ENCODE measurements around the gene ARIH1.

ARIH1 gene

GRCh38 chr15:72487070-72487797, 13.1 kb downstream of the ARIH1 start:
- DNase-seq = no peak

- DNase-seq = no peak
Observed at GRCh38 chr15:72488558-72488957, 14.4 kb downstream of the ARIH1 start.

GRCh38 chr15:72489943-72490554, 15.9 kb downstream of the ARIH1 start:
- DNase-seq = no peak

GRCh38 chr15:72491768-72492167, 17.6 kb downstream of the ARIH1 start:
- no peak for DNase-seq

- DNase-seq = no peak
Observed at GRCh38 chr15:72492733-72493132, 18.6 kb downstream of the ARIH1 start.

GRCh38 chr15:72493220-72493619, 19.1 kb downstream of the ARIH1 start:
- DNase-seq = no peak

- no peak for DNase-seq
Observed at GRCh38 chr15:72495007-72495406, 20.9 kb downstream of the ARIH1 start.

GRCh38 chr15:72496783-72497182, 22.7 kb downstream of the ARIH1 start:
- DNase-seq = no peak

- no peak for DNase-seq
Observed at GRCh38 chr15:72497402-72497801, 23.3 kb downstream of the ARIH1 start.

- no peak for DNase-seq
Observed at GRCh38 chr15:72502220-72502809, 28.2 kb downstream of the ARIH1 start.

GRCh38 chr15:72503147-72503546, 29.0 kb downstream of the ARIH1 start:
- DNase-seq = peak; percentile 5

GRCh38 chr15:72507402-72508092, 33.4 kb downstream of the ARIH1 start:
- no peak for DNase-seq

- no peak for DNase-seq
Observed at GRCh38 chr15:72509484-72509883, 35.4 kb downstream of the ARIH1 start.

- no peak for DNase-seq
Observed at GRCh38 chr15:72511536-72511935, 37.4 kb downstream of the ARIH1 start.

GRCh38 chr15:72515591-72516389, 41.7 kb downstream of the ARIH1 start:
- peak; percentile 3 for DNase-seq

- DNase-seq = no peak
Observed at GRCh38 chr15:72516777-72517176, 42.6 kb downstream of the ARIH1 start.

- DNase-seq = no peak
Observed at GRCh38 chr15:72521682-72522081, 47.6 kb downstream of the ARIH1 start.

GRCh38 chr15:72532991-72533601, 59.0 kb downstream of the ARIH1 start:
- DNase-seq = no peak

GRCh38 chr15:72534523-72534922, 60.4 kb downstream of the ARIH1 start:
- DNase-seq = no peak

- DNase-seq = no peak
Observed at GRCh38 chr15:72535911-72536310, 61.8 kb downstream of the ARIH1 start.

- DNase-seq = no peak
Observed at GRCh38 chr15:72536506-72536905, 62.4 kb downstream of the ARIH1 start.

- DNase-seq = no peak
Observed at GRCh38 chr15:72538931-72539330, 64.8 kb downstream of the ARIH1 start.
